ENCODE measurements around the gene CD40. TPM values are rescaled to one million over a fixed set of nuclear protein-coding genes. Genes with fewer than 3 reads are reported as not detected.

The CD40 gene
- total and polyA plus RNA-seq, 12 donors: 4.5 to 20.5 (median 9.4) TPM

DNA sequence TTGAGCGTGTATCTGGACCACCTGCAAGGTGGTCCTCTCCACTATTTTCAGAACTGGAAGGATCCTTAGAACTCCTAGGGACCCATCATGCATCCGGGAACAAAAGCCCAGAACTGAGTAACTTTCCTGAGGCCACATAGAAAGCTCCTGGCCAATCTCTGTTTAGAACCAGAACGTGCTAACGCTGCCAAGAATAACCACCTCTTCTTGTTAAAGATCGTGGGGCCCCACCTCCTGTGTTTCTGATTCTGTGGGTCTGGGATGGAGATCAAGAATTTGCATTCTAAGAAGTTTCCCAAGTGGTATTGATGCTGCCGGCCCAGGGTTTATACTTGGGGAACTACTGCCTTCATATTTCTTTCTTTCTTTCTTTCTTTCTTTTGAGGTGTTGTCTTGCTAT, 13.3 kb downstream of the CD40 start:
- intact Hi-C loops (cut with DNase I): loop anchor here in 1 of 2 donors (5.0 kb wide), 2 partner anchors 41 to 216 kb away; no protein-coding TSS in a partner anchor
- DNase-seq: no peak
- Histone ChIP-seq H3K4me1 (replicated peaks in 1 of 2) (no peaks in the 10 kb centered on the region), H3K27ac (no peak overlapping the region), H3K9me3 (replicated peaks in 1 of 3) (no peaks in the 10 kb centered on the region), H3K36me3 (replicated peaks in 1 of 2) (no peaks in the 10 kb centered on the region), H3K4me3 (no peak overlapping the region), H3K27me3 (peaks cover 9% of the 10 kb centered on the region)
- 26 to 40% (median 33%) methylated on average over 6 of the region's 6 CpGs for WGBS, 4 donors
- TF ChIP-seq, protein P1, sequence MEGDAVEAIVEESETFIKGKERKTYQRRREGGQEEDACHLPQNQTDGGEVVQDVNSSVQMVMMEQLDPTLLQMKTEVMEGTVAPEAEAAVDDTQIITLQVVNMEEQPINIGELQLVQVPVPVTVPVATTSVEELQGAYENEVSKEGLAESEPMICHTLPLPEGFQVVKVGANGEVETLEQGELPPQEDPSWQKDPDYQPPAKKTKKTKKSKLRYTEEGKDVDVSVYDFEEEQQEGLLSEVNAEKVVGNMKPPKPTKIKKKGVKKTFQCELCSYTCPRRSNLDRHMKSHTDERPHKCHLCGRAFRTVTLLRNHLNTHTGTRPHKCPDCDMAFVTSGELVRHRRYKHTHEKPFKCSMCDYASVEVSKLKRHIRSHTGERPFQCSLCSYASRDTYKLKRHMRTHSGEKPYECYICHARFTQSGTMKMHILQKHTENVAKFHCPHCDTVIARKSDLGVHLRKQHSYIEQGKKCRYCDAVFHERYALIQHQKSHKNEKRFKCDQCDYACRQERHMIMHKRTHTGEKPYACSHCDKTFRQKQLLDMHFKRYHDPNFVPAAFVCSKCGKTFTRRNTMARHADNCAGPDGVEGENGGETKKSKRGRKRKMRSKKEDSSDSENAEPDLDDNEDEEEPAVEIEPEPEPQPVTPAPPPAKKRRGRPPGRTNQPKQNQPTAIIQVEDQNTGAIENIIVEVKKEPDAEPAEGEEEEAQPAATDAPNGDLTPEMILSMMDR (IDR thresholded peaks at IDR 0.05): no peak

DNA sequence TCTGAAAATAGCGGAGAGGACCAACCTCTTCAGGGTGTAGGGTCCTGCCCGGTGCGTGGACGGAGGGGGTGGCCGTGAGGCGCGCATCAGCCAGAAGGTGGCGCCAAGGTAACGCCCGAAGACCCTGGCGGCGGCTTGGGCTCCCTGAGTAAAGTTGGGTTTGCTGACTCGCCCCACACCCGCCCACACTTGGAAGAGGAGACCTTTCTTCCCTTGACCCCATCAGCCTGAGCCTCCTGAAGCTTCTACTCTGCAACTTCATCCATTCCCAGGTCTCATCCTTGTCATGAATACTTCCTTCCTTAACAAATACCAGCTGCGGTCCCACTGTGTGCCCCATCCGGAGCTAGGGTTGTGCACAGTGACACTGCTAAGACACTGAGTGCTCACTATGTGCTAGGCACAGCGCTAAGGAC, 14.6 kb downstream of the CD40 start:
- TF ChIP-seq, protein P1 (IDR thresholded peaks at IDR 0.05): peak; percentile 53 to 91 (median 83)
- no peak for TF ChIP-seq POLR2A (IDR thresholded peaks at IDR 0.05)
- H3K36me3 ChIP-seq (replicated peaks in 1 of 2): no peaks in the 10 kb centered on the region
- no peaks in the 10 kb centered on the region for H3K4me1 ChIP-seq (replicated peaks in 1 of 2)
- H3K9me3 ChIP-seq (replicated peaks in 1 of 3): no peaks in the 10 kb centered on the region
- intact Hi-C loops (cut with DNase I): loop anchor here in 1 of 2 donors (5.0 kb wide), 2 partner anchors 40 to 215 kb away; no protein-coding TSS in a partner anchor
- no peak overlapping the region for H3K27ac ChIP-seq
- peak; percentile 63 to 87 (median 78) for DNase-seq
- WGBS, 4 donors: 13 to 27% (median 16%) methylated on average over 9 to 17 of the region's 17 CpGs
- H3K27me3 ChIP-seq: peaks cover 9% of the 10 kb centered on the region
- H3K4me3 ChIP-seq: no peak overlapping the region

DNA sequence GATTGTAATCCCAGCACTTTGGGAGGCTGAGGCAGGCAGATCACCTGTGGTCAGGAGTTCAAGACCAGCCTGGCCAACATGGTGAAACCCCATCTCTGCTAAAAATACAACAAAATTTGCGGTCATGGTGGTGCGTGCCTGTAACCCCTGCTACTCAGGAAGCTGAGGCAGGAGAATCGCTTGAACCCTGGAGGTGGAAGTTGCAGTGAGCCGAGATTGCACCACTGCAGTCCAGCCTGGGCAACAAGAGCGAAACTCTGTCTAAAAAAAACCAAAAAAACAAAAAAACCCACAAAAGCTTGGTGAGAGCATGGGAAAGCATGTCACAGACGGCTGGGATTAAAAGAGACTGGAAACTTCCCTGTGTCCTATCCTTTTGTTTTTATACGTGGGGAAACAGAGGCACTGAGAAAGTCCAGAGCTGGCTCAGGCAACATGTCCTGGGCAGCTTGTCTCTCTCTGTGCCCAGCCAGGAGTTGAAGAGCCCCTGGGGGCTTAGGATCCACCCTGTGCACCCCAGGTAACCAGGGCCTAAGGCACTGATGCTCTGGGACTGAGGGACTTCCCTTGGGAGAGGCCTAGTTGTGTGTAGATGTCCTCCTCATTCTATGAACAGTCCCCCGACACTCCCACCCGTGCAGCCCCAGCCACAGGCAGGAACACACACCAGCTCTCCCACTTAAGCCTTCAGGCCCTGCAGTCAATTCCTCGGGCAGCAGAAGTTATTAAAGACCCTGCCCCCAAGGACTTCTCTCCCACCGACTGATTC, 16.0 kb downstream of the CD40 start:
- no peak overlapping the region for H3K27ac ChIP-seq
- TF ChIP-seq, protein P1 (IDR thresholded peaks at IDR 0.05): no peak
- H3K4me3 ChIP-seq: no peak overlapping the region
- intact Hi-C loops (cut with DNase I): loop anchor here in 1 of 2 donors (5.0 kb wide), 2 partner anchors 38 to 213 kb away; no protein-coding TSS in a partner anchor
- H3K27me3 ChIP-seq: peaks cover 9% of the 10 kb centered on the region
- H3K4me1 ChIP-seq (replicated peaks in 1 of 2): peaks cover 0 to under 1% of the 10 kb centered on the region in 2 donors
- no peaks in the 10 kb centered on the region for H3K36me3 ChIP-seq (replicated peaks in 1 of 2)
- no peaks in the 10 kb centered on the region for H3K9me3 ChIP-seq (replicated peaks in 1 of 3)
- WGBS, 4 donors: 63 to 84% (median 79%) methylated on average over 11 of the region's 11 CpGs
- DNase-seq: no peak

DNA sequence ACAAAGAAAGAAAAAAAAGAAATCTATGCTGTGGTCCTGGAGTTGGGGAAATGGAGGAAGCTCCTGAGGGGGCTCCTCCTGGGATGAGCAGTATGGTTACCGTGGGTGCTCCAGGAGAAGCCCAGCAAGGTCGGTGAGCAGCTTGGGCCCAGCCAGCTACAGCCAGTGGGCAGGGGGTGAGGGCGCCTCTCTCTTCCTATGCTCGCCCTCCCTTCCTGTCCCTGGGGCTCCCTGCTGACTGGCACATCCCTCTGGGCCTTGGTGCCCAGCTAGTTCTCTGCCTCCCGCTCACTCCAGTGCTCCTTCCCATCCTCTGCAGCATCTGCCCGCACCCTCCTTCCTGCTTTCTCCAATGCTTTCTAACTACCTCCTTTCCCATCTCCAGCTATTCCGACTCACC, 16.6 kb downstream of the CD40 start:
- no peak for DNase-seq
- 78 to 92% (median 82%) methylated on average over 7 of the region's 7 CpGs for WGBS, 4 donors
- Histone ChIP-seq H3K27ac (no peak overlapping the region), H3K4me3 (no peak overlapping the region), H3K27me3 (peaks cover 7% of the 10 kb centered on the region), H3K9me3 (replicated peaks in 1 of 3) (no peaks in the 10 kb centered on the region), H3K36me3 (replicated peaks in 1 of 2) (no peaks in the 10 kb centered on the region), H3K4me1 (replicated peaks in 1 of 2) (peaks cover 0 to 5% of the 10 kb centered on the region in 2 donors)
- TF ChIP-seq POLR2A (IDR thresholded peaks at IDR 0.05): no peak
- TF ChIP-seq, protein P1 (IDR thresholded peaks at IDR 0.05): no peak
- intact Hi-C loops (cut with DNase I): loop anchor here in 1 of 2 donors (5.0 kb wide), 2 partner anchors 38 to 213 kb away; no protein-coding TSS in a partner anchor
